Left lobe of liver (tissue), 2 donors: ENCODE data around the gene EREG. TPM values are rescaled to one million over a fixed set of nuclear protein-coding genes. Genes with fewer than 3 reads are reported as not detected.
"Not testable (repeated sequence)": the region's sequence is repeated elsewhere in the genome, so short reads cannot be mapped to it uniquely, and the experiment has no call there.

ENCODE experiments used
- ATAC-seq: fragments of 200-7000 bp; cut with Tn5 transposase; one replicate; pipeline ENCODE4 v1.9.1; 2020; ENCODE audit warnings: mild to moderate bottlenecking, moderate library complexity
- DNase-seq: peaks from one replicate; pipeline ENCODE4 v3.0.0-alpha.2; 2020; ENCODE audit warnings: low spot score
- total RNA-seq: library from RNA; stranded (reverse); gene quantifications from one replicate; pipeline ENCODE4 v1.2.1, GENCODE V29; 2021
- donor health status: DM: no; HTN: no; CAD: no; lungs with moderate emphysema.
- donor health status: DM: no; HTN: yes; CAD: no.

Gene EREG
- total RNA-seq, 1 donor from 2014 or later: 0.18 TPM

GRCh38 chr4:74340421-74340820 is 24.5 kb upstream of the EREG start:
- DNase-seq, ATAC-seq: not testable (repeated sequence)

- DNase-seq (no peak), ATAC-seq (no peak)
Measured at GRCh38 chr4:74344031-74344430, 20.9 kb upstream of the EREG start.

- ATAC-seq (no peak), DNase-seq (no peak)
Measured at GRCh38 chr4:74353858-74354257, 11.1 kb upstream of the EREG start.

- DNase-seq (no peak), ATAC-seq (no peak)
Measured at GRCh38 chr4:74357965-74358364, 7.0 kb upstream of the EREG start.

- ATAC-seq (no peak), DNase-seq (no peak)
Measured at GRCh38 chr4:74361671-74362070, 3.3 kb upstream of the EREG start.

- ATAC-seq (no peak), DNase-seq (no peak)
Measured at GRCh38 chr4:74362347-74362746, 2.6 kb upstream of the EREG start.

- ATAC-seq (no peak), DNase-seq (no peak)
Measured at GRCh38 chr4:74364256-74364651, 691 bp upstream of the EREG start.

- ATAC-seq (no peak), DNase-seq (no peak)
Measured at GRCh38 chr4:74365761-74366160, 816 bp downstream of the EREG start.

GRCh38 chr4:74366367-74366911 is 1.5 kb downstream of the EREG start:
- ATAC-seq (no peak), DNase-seq (no peak)

GRCh38 chr4:74367656-74368290 is 2.8 kb downstream of the EREG start:
- DNase-seq: no peak
- no peak for ATAC-seq

- no peak for DNase-seq
- no peak for ATAC-seq
Measured at GRCh38 chr4:74368596-74368995, 3.7 kb downstream of the EREG start.

GRCh38 chr4:74369855-74370254 is 4.9 kb downstream of the EREG start:
- DNase-seq: no peak
- ATAC-seq: no peak

GRCh38 chr4:74370912-74371311 is 6.0 kb downstream of the EREG start:
- DNase-seq: no peak
- ATAC-seq: peak; percentile 88

- DNase-seq (no peak), ATAC-seq (no peak)
Measured at GRCh38 chr4:74374128-74374527, 9.2 kb downstream of the EREG start.

GRCh38 chr4:74374561-74375327 is 9.8 kb downstream of the EREG start:
- no peak for ATAC-seq
- DNase-seq: no peak

- ATAC-seq: no peak
- DNase-seq: no peak
Measured at GRCh38 chr4:74375824-74376426, 11.0 kb downstream of the EREG start.

- ATAC-seq (peak; percentile 78), DNase-seq (no peak)
Measured at GRCh38 chr4:74376888-74377483, 12.0 kb downstream of the EREG start.

GRCh38 chr4:74377714-74378113 is 12.8 kb downstream of the EREG start:
- ATAC-seq (no peak), DNase-seq (no peak)

- no peak for ATAC-seq
- DNase-seq: no peak
Measured at GRCh38 chr4:74378573-74378972, 13.6 kb downstream of the EREG start.

- DNase-seq: no peak
- no peak for ATAC-seq
Measured at GRCh38 chr4:74379912-74380311, 15.0 kb downstream of the EREG start.

GRCh38 chr4:74385386-74385785 is 20.4 kb downstream of the EREG start:
- DNase-seq (no peak), ATAC-seq (no peak)

GRCh38 chr4:74386159-74386558 is 21.2 kb downstream of the EREG start:
- no peak for DNase-seq
- ATAC-seq: no peak
